Amniotic stem cell (primary cell): ENCODE data around the gene DPP7.

Source experiments
- DNase-seq: peaks from one replicate; lab custom pipeline; 2025; lab: John Stamatoyannopoulos, UW

The DPP7 gene

GRCh38 chr9:137086531-137087408, 27.8 kb downstream of the DPP7 start, which contains the start of gene MAN1B1:
TSS of gene MAN1B1 (plus strand) at chr9:137086985. CDS start at chr9:137087000, 15 bp downstream.
- peak; percentile 96 for DNase-seq

- DNase-seq = no peak
Observed at GRCh38 chr9:137085920-137086530, 28.5 kb downstream of the DPP7 start.

- DNase-seq = no peak
Observed at GRCh38 chr9:137084526-137084925, 30.0 kb downstream of the DPP7 start.

GRCh38 chr9:137083394-137084004, 31.0 kb downstream of the DPP7 start:
- peak; percentile 90 for DNase-seq

- no peak for DNase-seq
Observed at GRCh38 chr9:137082925-137083290, 31.6 kb downstream of the DPP7 start.

GRCh38 chr9:137082222-137082924, 32.2 kb downstream of the DPP7 start:
- DNase-seq = no peak

- DNase-seq = no peak
Observed at GRCh38 chr9:137080260-137081122, 34.0 kb downstream of the DPP7 start.

- no peak for DNase-seq
Observed at GRCh38 chr9:137079401-137079787, 35.1 kb downstream of the DPP7 start.

GRCh38 chr9:137078701-137079400, 35.7 kb downstream of the DPP7 start:
- no peak for DNase-seq

- no peak for DNase-seq
Observed at GRCh38 chr9:137077758-137078693, 36.5 kb downstream of the DPP7 start.

GRCh38 chr9:137077010-137077747, 37.4 kb downstream of the DPP7 start, which contains the start of gene UAP1L1:
TSS of gene UAP1L1 (plus strand) at chr9:137077517. CDS start at chr9:137077533, 16 bp downstream.
- DNase-seq = no peak

- DNase-seq = no peak
Observed at GRCh38 chr9:137076636-137077009, 37.9 kb downstream of the DPP7 start.

- DNase-seq = no peak
Observed at GRCh38 chr9:137075275-137075775, 39.2 kb downstream of the DPP7 start.

- no peak for DNase-seq
Observed at GRCh38 chr9:137074657-137075274, 39.8 kb downstream of the DPP7 start.

GRCh38 chr9:137073992-137074399, 40.5 kb downstream of the DPP7 start:
- no peak for DNase-seq

- DNase-seq = no peak
Observed at GRCh38 chr9:137071282-137071681, 43.3 kb downstream of the DPP7 start.

GRCh38 chr9:137070906-137071275, 43.6 kb downstream of the DPP7 start:
- no peak for DNase-seq

- peak; percentile 49 for DNase-seq
Observed at GRCh38 chr9:137070201-137070905, 44.2 kb downstream of the DPP7 start, which contains the start of gene SAPCD2. TSS of gene SAPCD2 (minus strand) at chr9:137070557. CDS start at chr9:137070460, 97 bp downstream.
